ENCODE measurements around the gene GAS7.
"Not testable (repeated sequence)": the region's sequence is repeated elsewhere in the genome, so short reads cannot be mapped to it uniquely, and the experiment has no call there.

Gene GAS7

GRCh38 chr17:10072556-10073425 is 125.6 kb downstream of the GAS7 start:
- DNase-seq (ENCODE audit: low read depth, low spot score): no peak

- no peak for DNase-seq (ENCODE audit: low read depth, low spot score)
Measured at GRCh38 chr17:10072086-10072485, 126.3 kb downstream of the GAS7 start.

DNA sequence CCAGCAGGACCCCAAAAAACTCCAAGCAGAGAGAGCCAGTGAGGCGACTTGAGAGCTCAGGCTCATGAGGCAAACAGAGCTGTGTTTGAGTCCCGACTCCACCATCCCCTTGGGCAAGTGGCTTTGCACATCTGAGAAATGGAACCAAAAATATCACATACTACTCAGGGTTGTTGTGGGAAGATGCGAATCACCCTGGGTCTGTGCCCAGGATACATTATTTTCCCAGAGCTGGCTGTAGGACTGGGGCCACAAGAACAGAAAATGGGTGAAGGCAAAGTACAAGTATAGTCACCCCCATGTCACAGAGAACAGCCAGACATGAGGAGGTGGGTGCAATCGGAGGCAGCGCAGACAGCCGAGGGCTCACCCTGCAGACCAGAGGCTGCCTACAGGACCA is 127.3 kb downstream of the GAS7 start:
- DNase-seq (ENCODE audit: low read depth, low spot score): no peak

DNA sequence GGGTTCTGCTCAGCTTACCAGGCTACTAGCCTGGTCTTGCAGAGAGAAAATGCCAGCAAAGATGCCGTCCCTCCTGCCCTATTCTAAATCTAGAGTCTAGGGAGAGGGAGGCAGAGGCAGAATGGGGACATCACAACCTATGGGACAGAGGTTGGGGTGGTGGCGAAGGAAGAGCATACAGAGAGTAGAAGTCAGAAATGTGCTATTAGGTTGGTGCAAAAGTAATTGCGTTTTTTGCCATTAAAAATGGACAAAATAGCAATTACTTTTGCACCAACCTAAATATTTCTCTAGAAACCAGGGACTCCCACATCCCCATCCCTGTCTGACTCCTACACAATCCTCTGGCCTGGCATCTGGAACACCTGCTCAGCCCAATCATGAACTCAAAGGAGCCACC is 127.7 kb downstream of the GAS7 start:
- no peak for DNase-seq (ENCODE audit: low read depth, low spot score)

DNA sequence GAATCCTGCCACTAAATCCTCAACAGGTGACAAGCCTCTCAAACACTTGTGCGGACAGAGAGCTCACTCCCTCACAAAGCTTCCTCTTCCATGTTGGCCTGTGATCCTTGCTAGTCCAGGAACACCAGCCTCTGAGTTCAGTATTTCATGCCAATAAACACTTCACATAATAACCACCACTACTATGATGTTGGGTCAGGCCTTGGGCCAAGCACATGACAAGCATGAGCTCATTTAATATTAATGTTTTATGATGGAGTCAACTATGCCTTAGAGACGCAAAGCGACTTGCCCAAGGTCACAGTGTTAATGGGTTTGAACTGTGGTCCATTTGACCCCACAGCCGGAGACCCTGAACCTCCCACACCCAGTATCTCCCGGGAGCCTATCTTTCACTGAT is 129.1 kb downstream of the GAS7 start:
- no peak for DNase-seq (ENCODE audit: low read depth, low spot score)

- no peak for DNase-seq (ENCODE audit: low read depth, low spot score)
Measured at GRCh38 chr17:10067446-10068143, 130.8 kb downstream of the GAS7 start.

DNA sequence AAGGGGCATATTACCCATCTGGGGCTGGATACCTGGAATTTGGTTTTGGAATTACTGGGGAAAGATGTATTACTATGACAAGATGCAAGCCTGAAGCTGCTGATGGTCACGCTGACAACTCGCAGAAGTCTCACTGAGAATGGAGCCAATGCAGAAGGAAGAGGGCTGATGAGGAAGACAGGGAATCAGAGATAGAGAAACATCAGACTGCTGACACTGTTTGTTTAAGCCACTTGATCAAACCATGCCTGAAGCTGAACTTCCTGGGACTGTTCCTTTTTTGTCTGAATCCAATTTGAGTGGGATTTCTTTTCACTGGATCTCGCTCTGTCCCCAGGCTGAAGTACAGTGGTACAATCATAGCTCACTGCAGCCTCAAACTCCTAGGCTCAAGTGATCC is 133.9 kb downstream of the GAS7 start:
- DNase-seq (ENCODE audit: low read depth, low spot score): no peak

- no peak for DNase-seq (ENCODE audit: low read depth, low spot score)
Measured at GRCh38 chr17:10063730-10064241, 134.6 kb downstream of the GAS7 start.

GRCh38 chr17:10062691-10063385 is 135.6 kb downstream of the GAS7 start:
- DNase-seq (ENCODE audit: low read depth, low spot score): no peak

GRCh38 chr17:10061111-10061845 is 137.1 kb downstream of the GAS7 start:
- DNase-seq (ENCODE audit: low read depth, low spot score): no peak

DNA sequence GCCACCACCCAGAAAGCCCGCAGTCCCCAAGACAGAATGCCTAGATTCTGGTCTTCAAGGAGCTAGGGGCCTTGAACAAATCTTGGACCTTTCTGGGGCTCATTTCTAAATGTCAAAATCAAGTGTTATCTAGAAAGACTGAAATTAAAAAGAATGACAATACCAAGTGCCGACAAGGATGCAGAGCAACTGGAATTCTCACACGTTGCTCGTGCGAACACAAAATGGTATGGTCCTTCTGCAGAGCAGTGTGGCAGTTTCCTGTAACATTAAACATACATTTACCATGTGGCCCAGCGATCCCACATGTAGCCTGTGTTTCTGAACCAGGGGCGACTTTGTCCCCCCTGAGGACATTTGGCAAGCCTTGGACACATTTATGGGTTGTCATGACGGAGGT is 137.9 kb downstream of the GAS7 start:
- DNase-seq (ENCODE audit: low read depth, low spot score): no peak

DNA sequence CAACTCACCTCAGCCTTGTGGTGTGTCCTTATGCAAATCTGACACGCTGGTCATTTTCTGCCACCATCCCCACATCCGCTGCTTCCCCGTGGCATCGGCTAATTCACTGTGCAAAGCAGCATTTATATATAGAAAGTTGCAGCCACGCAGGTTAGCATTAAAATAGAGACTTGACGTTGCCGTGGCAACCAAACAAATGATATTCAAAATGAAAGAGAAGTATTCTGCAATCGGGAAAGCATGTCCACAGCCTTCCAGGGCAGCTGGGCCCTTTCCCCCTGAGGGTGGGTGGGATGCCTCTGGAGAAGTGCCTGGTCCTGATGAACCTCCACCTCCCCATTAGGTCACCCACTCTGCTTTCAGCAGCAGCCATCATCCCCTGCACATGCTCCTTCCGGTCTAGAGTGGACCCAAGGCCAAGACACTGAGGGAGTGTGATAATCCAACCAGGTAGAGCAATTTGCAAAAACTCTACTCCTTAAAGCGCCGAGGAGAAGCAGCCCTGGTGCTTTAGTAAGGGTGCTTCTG is 138.7 kb downstream of the GAS7 start:
- no peak for DNase-seq (ENCODE audit: low read depth, low spot score)

DNA sequence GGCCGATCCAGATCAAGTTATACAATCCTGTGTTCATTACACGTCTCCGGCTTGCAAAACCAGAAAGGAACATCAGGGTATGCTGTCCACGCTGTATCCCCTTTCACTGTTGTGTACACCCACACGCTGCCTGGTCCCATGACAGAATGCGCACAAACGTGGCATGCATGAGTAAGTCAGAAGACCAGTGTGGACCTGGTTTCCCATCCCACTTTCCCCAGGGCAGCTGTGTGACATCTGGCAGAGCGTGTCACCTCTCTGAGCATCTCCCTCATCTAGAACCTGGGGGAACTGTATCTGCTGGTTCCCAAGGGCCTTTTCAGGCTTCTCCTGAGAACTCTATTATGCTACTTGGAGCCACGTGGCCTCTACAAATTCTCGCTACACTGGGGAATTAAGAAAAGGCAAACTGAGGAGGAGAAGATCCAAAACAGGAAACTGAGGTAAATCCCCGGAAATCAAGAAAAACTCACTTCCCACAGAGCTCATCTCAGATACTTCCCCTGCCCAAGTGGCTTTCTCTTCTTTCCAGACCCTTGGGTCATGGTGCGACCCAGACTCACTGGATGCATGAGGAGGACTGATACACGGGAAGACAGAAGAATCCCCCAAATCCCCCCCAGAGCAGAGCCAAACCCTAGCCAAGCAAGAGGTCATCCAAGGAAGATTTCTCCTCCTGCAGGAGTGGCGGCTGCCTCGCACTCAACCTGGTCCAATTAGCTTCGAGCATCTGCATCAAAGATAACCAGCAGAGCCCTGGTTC is 139.3 kb downstream of the GAS7 start:
- DNase-seq (ENCODE audit: low read depth, low spot score): no peak

DNA sequence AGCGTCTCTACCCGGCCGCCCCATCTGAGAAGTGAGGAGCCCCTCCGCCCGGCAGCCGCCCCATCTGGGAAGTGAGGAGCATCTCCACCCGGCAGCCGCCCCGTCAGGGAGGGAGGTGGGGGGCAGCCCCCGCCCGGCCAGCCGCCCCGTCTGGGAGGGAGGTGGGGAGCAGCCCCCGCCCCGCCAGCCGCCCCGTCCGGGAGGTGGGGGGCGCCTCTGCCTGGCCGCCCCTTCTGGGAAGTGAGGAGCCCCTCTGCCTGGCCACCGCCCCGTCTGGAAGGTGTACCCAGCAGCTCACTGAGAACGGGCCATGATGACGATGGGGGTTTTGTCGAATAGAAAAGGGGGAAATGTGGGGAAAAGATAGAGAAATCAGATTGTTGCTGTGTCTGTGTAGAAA is 140.9 kb downstream of the GAS7 start:
- DNase-seq (ENCODE audit: low read depth, low spot score): not testable (repeated sequence)

DNA sequence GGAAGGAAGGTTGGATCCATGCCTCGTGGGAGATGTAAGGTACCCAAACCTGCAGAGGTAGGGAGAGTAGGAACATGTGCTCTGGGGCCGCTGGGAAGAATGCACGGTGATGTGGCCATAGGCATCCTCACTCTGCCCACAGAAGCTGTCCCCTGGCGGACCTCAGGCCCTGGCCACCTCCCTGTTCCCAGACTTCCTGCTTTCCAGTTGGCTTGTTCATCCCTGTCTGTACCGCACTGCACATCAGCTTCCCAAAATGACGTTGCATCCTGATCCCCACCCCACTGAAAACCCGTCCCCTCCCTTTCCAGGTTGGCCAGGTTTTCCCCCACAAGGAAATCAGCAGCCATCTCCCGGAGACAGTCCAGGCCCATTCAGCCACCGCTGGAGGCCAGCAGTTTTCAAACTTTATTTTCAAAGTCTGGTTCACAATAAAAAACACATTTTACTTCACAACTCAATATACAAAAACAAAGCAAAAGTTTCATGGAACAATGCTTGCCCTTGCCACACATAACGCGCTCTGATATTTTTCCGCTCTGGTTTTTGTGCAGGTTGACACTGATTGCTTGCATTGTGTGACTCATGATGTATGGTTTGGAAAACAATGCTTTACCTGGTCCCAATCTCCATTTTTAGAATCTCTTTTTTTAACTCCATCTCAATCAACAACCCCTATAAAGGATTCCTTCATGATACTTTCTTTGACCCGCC is 143.0 kb downstream of the GAS7 start:
- no peak for DNase-seq (ENCODE audit: low read depth, low spot score)

GRCh38 chr17:10053782-10054540 is 144.4 kb downstream of the GAS7 start:
- DNase-seq (ENCODE audit: low read depth, low spot score): no peak

- DNase-seq (ENCODE audit: low read depth, low spot score): no peak
Measured at GRCh38 chr17:10052106-10052813, 146.1 kb downstream of the GAS7 start.

DNA sequence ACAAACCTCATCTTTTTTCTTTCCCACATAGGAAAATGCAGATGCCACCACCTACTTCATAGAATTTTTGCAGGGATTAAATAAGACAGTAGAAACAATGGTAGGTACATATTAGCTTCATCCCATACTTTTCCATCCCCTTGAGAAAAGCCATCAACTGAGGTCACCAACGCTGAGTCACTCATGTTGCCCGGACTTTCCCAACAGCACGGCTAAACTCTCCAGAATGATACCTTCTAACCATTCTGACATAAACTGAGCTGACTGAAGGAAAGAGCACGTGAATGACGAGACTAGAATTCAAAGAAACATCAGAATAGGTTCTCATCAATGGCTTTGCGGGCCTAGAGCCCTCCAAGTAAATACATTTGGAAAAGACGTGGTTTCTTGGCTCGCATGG is 147.3 kb downstream of the GAS7 start:
- DNase-seq (ENCODE audit: low read depth, low spot score): no peak
